CD4-positive, alpha-beta T cell treated with Interleukin-1 beta for 1 hour (primary cell): Measurements from ENCODE around the gene LACTBL1.

Source experiments
- DNase-seq, 2 donors: peaks; one replicate each; pipeline ENCODE4 v3.0.0-alpha.2; 2020 to 2022

Gene LACTBL1

DNA sequence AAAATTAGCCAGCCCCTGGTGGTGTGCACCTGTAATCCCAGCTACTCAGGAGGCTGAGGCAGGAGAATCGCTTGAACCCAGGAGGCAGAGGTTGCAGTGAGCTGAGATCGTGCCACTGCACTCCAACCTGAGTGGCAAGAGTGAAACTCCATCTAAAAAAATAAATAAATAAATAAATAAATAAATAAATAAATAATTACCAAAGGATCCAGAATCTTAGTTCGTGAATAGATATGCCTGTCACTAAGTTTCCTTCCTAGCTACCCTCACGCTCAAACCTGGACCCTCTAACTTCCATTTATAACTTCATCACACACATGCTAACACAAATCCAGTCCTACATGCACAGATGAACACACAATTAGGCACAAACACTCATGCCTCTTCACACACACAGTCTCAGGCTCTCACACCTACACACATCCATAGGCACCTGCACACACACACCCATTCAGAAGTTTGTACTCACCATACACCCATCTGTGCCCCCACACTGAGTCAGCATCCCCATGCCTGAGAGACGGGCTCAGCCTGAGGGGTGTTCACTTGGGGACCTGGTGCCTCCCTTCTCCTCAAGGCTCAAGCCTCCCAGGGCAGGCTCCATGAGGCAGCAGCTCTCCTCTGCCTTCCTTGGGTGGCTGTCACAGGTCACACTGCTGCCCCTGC is 61.5 kb downstream of the LACTBL1 start:
- DNase-seq, result no peak

DNA sequence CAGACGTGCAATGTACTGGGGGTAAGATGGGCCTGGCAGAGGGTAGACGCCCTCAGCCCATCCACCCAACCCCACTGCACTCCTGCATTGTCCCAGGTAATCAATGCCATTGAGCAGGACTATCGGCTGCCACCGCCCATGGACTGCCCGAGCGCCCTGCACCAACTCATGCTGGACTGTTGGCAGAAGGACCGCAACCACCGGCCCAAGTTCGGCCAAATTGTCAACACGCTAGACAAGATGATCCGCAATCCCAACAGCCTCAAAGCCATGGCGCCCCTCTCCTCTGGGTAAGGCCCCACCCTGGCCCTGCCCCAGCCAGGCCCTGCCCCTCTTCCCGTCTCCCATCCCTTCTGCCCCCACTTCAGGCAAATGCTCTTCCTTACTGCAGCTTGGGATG is 62.4 kb downstream of the LACTBL1 start:
- DNase-seq, result no peak

DNA sequence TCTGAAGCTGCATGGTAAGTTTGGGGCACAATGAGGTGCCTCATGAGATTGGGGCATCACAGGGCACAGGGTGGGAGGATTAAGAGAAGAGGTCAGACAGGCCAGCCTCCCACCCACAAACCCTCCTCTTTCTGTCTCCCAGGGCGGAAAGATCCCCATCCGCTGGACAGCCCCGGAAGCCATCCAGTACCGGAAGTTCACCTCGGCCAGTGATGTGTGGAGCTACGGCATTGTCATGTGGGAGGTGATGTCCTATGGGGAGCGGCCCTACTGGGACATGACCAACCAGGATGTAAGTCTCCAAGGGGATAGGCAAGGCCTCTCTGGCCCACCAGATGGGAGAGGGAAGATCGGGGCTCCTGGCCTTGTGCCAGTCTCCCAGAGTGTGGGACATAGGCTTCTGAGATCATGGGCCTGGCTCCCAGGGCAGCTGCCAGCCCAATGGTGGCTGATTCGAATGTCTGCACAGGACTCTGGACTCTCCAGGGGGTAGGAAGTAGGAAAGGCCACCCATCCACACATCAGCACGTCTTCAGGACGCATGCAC is 63.7 kb downstream of the LACTBL1 start:
- no peak for DNase-seq

DNA sequence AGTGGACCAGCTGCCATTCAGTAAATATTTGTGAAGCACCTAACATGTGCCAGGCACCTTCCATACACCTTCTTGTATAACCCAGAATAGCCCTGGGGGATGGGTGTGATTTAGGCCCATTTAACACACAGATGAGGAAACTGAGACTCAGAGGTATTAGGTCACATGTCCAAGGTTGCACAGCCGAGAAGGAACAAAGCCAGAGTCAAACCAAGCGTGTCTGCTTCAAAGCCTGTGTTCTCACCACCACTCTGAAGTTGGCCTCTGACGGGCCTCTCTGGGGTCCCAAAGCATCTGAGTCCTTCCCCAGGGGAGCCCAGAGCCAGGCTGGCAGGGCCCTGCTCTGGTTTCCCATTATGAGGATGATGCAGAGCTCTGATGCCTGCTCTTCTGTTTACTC is 65.1 kb downstream of the LACTBL1 start:
- DNase-seq, result no peak

DNA sequence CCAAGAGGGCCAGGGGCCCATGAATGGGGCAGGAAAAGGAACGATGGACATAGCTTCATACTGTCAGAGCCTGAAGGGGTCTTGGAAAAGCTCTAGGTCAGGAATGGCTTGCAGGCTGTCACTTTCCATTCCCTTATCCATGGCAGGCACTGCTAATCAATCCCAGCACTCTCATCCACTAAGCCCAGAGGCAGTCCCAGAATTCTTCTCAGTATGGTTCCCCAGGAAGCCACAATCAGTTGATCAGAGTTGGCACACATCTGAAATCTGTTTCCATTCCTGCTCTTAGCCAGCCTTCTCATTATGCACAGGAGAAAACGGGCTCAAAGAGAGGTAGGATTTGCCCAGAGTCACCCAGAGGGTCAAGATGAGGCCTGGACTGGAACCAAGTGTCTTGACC is 65.7 kb downstream of the LACTBL1 start:
- no peak for DNase-seq

DNA sequence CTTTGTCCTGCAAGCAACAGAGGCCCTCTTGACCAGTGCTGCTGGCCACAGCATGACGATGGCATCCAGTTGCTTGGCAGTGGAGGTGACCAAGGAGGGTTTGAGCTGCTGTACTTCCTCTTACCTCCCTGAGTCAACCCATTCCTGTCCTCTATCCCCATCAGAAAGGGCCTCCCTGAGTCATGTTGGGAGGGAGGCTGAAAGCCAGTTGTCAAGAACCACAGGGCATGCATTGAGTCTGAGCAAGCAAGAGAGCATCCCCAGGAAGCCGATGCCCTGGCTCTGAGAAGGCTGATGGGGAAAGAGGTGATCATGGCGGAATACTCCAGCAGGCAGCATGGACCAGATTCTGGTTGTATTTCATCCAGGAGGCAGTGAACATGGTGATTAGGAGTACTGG is 69.6 kb downstream of the LACTBL1 start:
- DNase-seq, result no peak
